Upper lobe of left lung (tissue), 4 donors: ENCODE measurements around the gene GYPA.
"Not testable (repeated sequence)": the region's sequence is repeated elsewhere in the genome, so short reads cannot be mapped to it uniquely, and the experiment has no call there.

Experiments used
- EP300 ChIP-seq, 4 donors: sonication (generic); formaldehyde crosslinking; IDR thresholded peaks; one replicate each; pipeline ENCODE4 v1.5.1; 2017; ENCODE audit warnings: antibody characterized with exemption in 4 of 4, control low read depth in 2 of 4
- POLR2A ChIP-seq, 4 donors: fragments of 450-650 bp; IDR thresholded peaks; one replicate each; pipeline ENCODE4 v1.5.1; 2016 to 2017; ENCODE audit warnings: antibody characterized with exemption in 4 of 4, mild to moderate bottlenecking in 2 of 4
- POLR2AphosphoS5 ChIP-seq, 2 donors: sonication (generic); formaldehyde crosslinking; IDR thresholded peaks; one replicate each; pipeline ENCODE4 v1.5.1; 2017; ENCODE audit warnings: antibody characterized with exemption in 2 of 2
- TF ChIP-seq, protein P1 (sequence below), 6 experiments: fragments of 450-650 bp in 4 of 6; fragments of 200-600 bp in 2 of 6; sonication (generic) in 2 of 6; IDR thresholded peaks; one replicate each; pipeline ENCODE4 v1.5.1; 2016 to 2019; ENCODE audit warnings: antibody characterized with exemption in 6 of 6

DNA sequence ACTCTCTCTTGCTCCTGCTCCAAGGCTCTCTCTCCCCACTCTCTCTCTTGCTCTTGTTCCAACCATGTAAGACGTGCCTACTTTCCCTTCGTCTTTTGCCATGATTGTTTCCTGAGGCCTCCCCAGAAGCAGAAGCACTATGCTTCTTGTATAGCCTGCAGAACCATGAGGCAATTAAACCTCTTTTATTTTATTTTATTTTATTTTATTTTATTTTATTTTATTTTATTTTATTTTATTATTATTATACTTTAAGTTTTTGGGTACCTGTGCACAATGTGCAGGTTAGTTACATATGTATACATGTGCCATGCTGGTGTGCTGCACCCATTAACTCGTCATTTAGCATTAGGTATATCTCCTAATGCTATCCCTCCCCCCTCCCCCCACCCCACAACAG lies 17.2 kb downstream of the GYPA start:
- TF ChIP-seq, protein P1, sequence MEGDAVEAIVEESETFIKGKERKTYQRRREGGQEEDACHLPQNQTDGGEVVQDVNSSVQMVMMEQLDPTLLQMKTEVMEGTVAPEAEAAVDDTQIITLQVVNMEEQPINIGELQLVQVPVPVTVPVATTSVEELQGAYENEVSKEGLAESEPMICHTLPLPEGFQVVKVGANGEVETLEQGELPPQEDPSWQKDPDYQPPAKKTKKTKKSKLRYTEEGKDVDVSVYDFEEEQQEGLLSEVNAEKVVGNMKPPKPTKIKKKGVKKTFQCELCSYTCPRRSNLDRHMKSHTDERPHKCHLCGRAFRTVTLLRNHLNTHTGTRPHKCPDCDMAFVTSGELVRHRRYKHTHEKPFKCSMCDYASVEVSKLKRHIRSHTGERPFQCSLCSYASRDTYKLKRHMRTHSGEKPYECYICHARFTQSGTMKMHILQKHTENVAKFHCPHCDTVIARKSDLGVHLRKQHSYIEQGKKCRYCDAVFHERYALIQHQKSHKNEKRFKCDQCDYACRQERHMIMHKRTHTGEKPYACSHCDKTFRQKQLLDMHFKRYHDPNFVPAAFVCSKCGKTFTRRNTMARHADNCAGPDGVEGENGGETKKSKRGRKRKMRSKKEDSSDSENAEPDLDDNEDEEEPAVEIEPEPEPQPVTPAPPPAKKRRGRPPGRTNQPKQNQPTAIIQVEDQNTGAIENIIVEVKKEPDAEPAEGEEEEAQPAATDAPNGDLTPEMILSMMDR (IDR thresholded peaks at IDR 0.05): not testable (repeated sequence)
- not testable (repeated sequence) for TF ChIP-seq POLR2A, EP300, POLR2AphosphoS5 (IDR thresholded peaks at IDR 0.05)
